CD4-positive, alpha-beta T cell treated with Interleukin-1 beta for 1 hour (primary cell): Measurements from ENCODE around the gene NPHS2.

ENCODE experiments used
- DNase-seq, 2 donors: peaks; one replicate each; pipeline ENCODE4 v3.0.0-alpha.2; 2020 to 2022

Gene NPHS2

DNA sequence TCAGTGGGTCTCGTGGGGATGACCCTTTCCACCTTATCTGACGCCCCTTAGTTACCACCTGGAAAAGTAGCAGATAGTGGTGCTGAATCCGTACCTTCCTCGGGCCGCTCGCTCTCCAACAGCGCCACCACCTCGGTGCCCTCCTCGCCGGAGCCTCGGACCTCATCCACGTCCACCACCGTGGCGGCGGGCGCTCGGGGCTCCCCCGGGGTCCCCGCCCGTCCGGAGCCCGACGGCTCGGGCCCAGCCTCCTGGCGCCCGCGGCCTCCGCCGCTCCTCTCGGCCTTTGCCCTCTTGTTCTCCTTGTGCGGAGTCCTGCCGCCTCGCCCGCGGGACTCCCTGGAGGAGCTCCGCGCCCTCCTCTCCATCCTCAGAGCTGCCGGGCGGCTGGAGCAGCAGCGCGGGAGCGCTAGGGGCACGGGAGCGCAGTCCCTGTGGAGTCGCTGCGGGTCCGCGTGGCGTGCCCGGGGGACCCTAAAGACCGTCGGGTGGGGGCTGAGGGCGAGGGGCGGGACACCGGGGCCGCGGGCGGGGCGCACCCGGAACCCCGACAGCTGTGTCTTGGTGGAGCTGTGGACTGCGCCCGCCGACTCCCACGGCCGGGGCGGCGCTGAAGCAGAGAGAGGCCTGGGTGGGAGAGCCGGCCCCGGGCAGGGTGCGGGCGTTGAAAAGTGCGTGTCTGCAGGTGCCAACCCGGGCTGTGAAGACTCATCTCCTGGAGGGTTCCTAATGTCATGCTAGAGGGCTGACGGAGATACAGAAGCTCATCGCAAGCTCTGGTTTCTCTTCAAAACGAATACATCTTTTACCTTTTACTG, at the start of gene NPHS2:
Gene NPHS2 (minus strand): TSS at position 452 of the 818 bp plus-strand sequence. CDS start 84 bp downstream, at position 368.
- no peak for DNase-seq

DNA sequence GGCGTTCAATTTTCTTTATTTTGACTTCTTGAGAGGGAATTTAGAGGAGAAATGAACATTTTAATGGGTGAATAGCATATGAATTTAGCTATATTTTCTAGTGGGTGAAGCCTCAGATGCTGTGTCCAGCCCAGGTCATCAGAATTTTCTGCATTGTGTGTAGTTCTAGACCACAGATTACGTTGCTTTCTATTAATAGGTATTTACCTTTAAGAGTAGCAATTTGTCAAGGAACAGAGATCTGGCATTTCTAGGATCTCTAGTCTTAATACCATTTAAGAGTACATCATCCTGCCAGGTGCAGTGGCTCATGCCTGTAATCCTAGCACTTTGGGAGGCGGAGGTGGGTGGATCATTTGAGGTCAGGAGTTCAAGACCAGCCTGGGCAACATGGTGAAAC, 36.6 kb upstream of the NPHS2 start:
- no peak for DNase-seq

DNA sequence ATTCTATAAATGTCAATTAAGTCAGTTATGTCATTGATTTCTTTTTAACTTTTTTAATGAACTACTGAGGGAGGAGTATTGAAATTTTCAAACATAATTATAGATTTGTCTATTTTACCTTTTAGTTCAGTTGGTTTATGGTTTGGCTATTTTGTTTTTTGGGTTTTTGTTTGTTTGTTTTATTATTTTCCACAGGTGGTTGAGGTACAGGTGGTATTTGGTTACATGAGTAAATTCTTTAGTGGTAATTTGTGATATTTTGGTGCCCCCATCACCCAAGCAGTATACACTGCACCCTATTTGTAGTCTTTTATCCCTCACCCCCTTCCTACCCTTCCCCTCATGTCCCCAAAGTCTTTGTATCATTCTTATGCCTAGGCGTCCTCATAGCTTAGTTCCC, 25.3 kb upstream of the NPHS2 start:
- DNase-seq, result no peak

DNA sequence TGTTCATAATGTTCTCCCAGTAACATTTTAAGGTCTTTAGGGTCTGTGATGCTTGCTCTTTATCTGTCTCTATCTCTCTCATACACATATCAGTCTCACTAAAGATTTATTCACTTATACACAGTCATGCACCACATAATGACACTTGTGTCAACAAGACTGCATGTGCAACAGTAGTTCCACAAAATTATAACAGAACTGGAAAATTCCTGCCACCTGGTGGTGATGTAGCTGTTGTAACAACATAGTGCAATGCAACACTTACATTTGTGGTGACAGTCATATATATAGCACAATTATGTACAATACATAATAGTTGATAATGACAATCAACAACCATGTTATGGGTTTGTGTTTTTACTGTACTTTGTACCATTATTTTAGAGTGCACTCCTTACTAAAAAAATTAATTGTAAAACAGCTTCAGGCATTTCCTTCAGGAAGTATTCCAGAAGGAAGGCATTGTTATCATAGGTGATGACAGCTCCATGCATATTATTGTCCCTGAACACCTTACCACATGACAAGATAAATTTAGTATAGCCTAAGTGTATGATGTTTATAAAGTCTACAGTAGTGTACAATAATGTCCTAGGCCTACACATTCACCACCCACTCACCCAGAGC, 24.0 kb upstream of the NPHS2 start:
- DNase-seq, result peak in 1 of 2 donors; percentile 14

DNA sequence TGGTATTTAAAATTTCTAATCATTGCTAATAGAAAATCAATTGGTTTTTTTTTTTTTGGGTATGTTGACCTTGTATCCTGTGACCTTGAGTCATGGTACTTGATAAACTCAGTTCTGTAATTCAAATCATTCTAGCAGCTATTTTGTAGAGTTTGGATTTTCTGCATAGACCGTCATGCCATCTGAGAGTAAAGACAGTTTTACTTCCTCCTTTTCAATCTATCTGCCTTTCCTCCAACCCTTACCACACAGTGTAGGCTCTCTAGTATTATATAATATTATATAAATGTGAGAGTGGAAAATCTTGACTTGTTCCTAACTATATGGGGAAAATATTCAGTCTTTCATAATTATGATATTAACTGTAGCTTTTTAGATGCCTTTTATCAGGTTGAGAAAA, 22.9 kb upstream of the NPHS2 start:
- no peak for DNase-seq

DNA sequence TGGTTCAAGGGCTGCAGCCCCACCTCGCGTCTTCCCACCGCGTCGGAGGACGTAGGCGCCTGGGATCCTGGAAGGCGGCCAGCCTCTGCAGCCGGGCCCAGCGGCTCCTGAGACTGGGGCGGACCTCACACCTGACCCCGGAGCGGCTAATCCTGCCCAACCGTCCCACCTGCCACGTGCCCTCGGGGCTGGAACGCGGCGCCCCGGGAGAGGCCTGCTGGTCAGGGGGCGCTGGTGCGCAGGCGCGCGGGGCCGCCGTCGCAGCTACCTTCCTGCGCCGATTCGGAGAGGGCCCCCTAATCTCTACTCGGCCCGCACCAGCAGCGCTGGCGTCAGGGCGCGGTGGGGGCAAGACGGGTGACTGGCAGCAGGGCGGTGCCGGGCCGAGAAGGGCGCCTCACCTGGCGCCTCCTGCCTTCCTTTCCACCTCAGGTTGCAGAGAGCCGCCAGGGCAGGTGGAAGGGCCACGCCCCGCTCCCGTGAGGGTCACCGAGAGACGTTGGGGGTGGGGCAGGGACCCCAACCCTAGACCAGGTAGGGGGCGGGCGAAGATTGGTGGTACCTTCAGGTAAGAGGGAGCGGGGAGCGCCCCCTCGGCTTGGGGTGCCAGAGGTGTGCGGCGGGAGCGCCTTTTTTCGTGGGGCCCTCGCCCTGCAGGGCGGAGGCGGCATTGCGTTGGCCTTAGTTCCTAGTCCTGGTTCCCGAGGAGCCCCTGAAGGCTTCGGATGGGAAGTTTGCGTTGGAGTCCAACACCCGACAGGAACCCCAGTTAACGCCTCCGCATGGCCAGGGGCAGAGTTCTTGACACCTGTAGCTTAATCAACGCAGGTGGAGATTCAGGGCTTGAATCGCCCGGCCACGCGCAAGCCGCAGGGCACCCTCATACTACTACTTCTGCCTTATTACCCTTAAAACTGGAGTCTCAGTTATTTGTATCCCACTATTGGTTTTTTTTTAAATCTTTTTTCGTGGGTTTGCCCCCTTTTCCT, 16.1 kb upstream of the NPHS2 start, which contains the start of gene TDRD5:
Gene TDRD5 (plus strand): TSS at position 241 of the 989 bp plus-strand sequence. CDS start 784 bp downstream, outside the sequence.
- DNase-seq, result no peak

DNA sequence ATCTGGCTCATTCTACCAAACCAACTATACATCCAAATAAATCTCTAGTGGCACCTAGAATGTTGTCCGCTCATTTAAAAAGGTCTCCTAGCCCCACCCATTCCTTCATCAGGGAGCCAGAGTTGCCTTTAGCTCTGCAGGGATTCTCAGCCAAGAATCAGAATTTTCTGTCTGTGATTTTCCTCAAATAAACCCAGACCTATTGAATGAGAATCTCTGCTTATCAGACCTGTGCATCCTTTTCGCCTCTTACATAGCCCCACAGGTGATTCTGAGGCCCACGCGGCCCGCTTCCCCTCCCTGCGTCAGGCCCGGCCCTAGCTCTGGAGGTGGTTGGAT, 15.5 kb upstream of the NPHS2 start:
- DNase-seq, result no peak

DNA sequence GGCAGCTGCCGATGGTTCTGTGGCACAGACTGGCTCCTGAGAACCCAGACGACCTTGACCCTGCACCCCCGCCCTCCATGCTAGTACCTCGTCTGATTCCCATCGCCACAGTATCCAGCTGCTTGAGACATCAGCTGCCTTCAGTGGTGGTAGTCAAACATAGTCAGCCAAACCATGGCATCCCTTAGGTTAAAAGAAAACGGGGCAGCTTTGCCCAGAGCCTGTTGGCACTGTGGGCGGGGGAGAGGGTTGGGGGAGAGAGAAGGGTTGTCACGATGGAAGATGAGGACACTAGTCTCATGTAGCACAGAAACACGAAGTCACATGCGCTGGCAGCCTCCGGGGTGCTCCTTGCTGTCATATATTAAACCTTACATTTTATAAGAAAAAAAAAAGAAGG, 14.9 kb upstream of the NPHS2 start:
- no peak for DNase-seq

DNA sequence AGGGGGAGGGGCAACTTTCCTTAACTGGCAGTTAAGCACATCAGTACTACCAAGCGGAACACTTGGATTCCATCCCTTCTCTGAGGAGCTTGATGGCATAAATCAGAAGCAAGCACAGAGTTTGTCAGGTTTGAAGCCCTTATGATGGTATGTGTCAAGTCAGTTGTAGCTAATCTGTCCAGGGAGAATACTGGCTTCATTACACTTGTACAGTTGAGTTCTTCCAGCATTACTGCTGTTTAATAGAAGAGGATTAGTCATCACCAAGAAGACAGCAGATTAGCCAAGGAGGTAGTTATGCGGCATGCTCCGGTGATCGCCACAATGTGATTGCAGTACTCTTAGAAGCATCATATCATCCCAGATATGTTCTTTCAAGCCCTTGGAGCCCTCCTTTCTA, 13.8 kb upstream of the NPHS2 start:
- DNase-seq, result no peak

DNA sequence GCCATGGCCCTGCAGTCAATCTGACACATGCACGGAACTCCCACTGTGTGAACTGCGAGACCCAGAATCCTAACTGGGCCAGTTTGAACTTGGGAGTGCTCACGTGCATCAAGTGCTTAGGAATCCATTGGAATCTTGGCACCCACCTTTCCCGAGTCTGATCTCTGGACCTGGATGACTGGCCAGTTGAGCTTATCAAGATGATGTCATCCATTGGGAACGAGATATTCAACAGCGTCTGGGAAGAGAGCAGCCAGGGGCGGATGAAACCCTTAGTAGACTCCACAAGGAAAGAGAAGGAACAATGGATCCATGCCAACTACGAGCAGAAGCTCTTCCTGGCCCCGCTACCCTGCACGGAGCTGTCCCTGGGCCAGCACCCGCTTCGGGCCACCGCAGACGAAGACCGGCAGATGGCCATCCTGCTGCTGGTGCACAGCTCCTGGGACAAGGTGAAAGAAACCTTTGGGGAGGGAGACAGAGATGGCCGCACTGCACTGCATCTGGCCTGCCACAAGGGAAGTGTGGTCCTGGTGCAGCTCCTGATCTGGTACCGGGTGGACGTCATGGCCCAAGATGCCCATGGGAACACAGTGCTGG, 12.8 kb upstream of the NPHS2 start:
- DNase-seq, result no peak

DNA sequence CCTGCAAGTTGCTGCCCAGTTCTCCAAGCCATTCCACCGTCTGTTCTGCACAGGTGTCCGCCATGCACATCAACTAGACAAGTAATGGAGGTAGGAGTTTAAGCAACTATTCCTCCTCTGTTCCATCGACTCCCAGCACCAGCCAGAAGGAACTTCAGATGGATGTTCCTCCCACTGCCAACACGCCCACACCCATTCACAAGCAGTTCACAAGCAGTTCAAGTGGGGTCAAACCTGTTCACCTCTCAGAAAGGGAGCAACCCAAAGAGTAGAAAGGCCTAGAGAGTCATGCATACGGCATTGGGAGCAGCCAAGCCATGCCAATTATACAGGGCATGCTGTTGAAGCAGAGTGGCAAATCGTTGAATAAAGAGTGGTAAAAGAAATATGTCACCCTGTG, 11.6 kb upstream of the NPHS2 start:
- no peak for DNase-seq

DNA sequence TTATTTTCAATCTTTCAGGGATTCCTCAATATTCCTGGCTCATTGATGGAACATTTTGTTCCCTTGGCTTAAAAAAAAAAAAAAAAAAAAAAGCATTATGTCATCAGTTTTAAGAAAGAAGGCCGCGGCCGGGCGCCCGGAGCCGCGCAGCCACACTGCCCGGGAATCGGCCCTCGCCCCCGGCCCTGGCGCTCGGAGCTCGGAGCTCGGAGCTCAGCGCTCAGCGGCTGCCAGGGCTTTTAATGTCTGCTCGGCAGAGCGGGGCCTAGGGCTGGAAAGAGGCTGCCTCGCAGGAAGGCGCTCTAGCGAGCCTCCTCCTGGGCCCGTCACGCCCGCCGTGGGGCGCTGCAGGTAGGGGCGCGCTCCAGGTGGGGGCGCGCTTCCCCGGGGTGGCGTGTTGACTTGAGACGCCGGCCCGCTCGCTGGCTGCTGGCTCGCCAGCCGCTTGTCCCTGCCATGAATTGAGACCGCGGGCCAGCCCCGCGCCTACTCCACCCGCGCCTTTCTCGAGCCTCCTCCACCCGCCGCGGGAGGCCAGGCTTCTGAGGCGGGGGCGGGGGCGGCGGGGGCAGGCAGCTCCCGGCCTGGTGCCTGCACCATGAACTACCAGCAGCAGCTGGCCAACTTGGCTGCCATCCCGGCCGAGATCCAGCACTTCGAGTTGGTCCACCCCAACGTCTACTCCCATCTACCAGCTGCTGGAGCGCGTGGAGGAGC, 10.5 kb upstream of the NPHS2 start:
- DNase-seq, result no peak

DNA sequence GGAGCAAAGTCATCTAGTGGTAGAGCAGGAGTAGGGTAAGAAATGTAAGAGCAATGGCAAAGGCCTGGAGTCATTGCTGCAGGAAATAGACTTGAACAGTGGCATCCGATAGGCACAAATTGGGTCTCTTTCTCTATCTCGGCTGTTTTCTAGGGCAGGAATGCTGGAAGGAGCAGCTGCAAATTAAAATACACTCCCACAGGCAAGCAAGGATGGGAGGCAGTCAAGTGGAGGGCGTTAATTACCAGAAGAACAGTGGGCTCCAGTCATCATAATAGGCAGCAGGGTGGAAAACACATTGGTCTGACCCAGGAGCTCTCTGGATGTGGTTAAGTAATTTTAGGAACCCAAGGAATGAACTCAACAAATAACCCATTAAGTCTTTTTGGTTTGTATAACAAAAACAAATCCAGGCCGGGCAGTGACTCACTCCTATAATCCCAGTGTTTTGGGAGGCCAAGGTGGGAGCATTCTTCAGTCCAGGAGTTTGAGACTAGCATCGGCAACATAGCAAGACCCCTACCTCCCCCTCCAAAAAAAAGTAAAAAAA, 8.1 kb upstream of the NPHS2 start:
- DNase-seq, result no peak

DNA sequence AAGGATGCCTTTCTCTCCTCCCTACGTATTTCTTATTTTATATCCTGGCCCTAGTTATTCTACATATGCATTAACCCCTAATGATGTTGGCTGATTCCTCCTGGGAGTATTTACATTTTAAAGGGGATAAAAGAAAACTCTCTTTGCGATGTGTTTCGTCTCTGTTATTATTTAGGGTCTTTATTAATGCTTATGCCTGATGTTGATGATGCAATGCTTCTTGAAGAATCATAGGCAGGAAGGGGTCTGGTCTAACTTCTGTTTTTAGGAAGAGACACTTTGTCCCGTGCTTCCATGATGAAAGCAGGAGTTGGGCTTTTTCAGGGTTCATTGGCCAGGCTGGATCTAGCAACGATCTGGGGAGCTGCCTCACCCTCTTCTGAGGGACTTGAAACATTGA, 761 bp upstream of the NPHS2 start:
- no peak for DNase-seq

DNA sequence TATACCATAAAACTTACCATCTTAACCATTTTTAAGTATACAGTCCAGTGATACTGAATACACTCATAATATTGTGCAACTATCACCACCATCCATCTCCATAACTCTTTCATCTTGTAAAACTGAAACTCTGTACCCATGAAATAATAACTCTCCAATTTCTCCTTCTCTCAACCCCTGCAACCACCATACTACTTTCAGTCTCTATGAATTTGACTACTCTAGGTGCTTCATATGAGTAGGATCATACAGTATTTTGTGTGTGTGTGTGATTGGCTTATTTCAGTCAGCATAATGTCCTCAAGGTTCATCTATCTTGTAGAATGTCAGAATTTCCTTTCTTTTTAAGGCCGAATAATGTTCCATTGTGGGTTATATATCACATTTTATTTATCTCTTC, 17.7 kb downstream of the NPHS2 start:
- no peak for DNase-seq

DNA sequence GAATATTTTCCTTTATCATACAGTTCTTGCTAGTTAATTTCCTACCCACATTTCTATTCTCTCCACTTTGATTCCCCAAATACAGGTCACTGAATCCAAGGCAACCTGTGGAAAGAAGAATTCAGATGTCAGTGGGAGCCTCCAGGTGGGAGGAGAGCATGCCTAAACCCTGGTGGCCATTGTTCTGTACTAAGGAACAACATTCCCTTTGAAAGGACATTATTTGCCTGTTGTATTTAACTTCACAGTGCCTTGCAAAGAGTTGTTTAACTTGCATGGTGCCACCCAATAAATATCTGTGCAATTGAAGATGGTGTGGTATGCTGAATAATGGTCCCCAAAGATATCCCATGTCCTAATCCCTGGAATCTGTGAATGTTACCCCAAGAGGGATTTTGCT, 21.3 kb downstream of the NPHS2 start:
- no peak for DNase-seq

DNA sequence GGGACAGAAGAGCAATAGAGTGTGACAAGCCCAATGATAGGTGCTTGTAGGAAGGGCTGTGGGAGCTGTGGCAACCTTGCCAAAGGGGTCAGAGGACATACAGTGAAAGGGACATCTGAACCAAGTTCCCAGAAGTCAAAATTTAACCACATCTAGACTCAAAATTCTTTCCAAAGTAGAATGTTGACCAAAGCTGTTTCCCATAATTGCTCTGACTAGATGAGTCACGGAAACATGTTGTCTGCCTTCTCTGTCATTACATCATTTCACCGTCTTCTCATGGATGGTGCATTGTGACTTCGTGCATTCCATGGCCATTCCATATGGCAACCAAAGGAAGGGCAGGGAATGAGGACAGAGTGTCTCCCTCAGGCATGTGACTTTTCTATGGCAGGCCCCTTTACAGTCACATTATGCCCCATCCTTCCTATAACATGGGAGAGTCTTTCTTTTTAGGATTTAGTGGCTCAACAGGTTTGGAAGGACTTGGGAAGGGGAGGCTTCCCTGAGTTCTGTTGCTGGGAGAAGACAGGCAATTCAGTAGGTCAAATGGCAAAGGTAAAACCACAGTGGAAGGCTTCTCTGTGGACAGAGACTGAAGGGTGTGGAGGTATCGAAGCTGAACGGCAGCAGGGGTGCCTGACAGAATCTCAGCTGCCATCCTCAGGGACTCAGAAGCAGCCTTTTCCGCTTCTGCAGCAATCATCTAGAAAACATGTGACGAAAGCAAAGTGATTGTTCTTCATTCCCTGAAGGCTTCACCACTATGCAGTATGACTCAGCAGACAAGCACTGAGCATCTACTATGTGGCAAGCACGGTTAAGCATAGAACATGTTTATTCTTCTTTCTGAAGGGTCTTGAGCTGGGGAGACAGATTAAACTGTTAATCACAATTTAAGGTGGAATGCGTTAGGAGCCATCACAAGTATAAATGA, 24.7 kb downstream of the NPHS2 start:
- no peak for DNase-seq

DNA sequence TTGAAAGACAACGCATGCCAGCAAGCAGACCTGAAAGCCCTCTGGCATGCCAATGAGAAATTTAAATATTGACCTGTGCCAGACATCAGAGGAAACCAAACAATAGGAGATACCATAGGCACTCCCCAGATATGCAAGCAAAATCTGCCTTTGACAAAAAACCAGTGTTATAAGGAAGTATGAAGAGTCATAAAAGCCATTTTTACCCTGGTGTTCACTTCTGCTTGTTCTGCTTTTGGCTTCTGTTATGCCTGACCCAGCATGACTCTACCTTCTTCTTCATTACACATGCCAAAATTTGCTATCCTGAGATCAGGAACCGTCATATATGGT, 26.4 kb downstream of the NPHS2 start:
- no peak for DNase-seq

DNA sequence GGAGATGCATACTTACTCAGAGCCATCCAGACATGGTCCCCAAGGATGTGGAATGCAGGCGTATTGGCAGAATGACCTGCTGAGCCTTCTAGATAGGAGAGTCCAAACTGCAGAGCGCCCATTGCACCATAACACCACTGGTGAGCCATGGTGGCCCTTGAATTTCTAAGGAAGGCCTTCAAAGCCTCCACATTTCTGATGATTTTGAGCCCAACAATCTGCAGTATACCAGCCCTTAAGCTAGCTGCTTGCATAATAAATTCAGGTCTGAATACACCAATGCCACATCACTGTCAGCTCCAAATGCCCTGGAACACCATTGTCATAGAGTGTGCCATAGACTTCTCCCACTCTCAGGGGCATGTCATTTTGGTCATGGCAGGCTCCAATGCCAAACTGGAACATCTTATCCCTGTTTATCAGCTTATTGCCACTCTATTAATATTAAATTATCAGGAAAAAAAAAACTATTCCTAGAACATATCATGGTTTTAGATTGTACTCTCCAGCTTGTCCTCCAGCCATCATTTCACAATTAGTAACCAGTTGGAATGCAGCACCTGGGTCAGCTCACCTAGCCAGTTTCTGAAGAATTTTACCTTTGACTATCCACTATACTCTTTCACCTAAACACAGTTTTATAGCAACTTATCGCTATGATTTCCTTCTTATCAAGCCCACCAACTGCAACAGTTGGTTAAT, 26.9 kb downstream of the NPHS2 start:
- DNase-seq, result no peak

DNA sequence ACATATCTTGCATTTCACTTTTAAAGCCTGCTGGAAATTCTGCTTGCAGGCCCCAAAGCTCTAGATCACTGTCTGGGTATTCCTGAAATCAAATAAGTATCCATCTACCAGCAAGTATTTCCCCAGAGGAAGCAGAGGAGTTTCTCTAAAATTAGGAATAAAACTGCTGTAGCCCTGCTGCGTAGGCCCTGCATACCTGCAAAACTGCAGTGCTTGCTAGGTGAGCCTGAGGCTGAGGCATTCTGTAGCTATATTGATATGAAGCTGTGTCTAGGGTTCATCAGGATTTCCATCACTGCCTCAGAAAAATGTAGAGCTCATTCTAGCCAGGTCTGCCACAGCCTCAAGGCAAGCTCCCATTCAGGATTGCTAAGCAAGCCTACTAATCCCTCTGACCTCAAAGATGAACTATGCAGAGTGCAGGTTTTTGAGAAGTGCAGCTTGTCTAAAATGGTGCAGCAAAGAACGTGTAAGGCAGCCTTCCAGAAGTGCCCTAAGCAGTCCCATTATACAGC, 28.7 kb downstream of the NPHS2 start:
- DNase-seq, result no peak
